KMS-11 (cell line): Measurements from ENCODE around the gene TMEM107.

Experiments
- H2AFZ ChIP-seq: fragments of 200-600 bp; sonication (generic); 2 replicates; pipeline ENCODE4 v1.6.1; 2016; ENCODE audit warnings: antibody characterized with exemption, mixed run types, low read depth
- H3K27ac ChIP-seq: fragments of 200-600 bp; sonication (generic); 2 replicates; pipeline ENCODE4 v1.6.1; 2016; ENCODE audit warnings: mild to moderate bottlenecking, mixed run types
- H3K27me3 ChIP-seq: fragments of 200-600 bp; sonication (generic); 2 replicates; pipeline ENCODE4 v1.6.1; 2017; ENCODE audit warnings: mild to moderate bottlenecking, low read depth, mixed run types, moderate library complexity; ENCODE audit not compliant: insufficient read depth
- H3K36me3 ChIP-seq: fragments of 200-600 bp; sonication (generic); 2 replicates; pipeline ENCODE4 v1.6.1; 2017; ENCODE audit warnings: mild to moderate bottlenecking, mixed run types; ENCODE audit not compliant: insufficient read depth
- H3K4me1 ChIP-seq: fragments of 200-600 bp; sonication (generic); 2 replicates; pipeline ENCODE4 v1.6.1; 2016; ENCODE audit warnings: mild to moderate bottlenecking, low read depth, mixed run types; ENCODE audit not compliant: poor library complexity, severe bottlenecking
- H3K4me2 ChIP-seq: fragments of 200-600 bp; sonication (generic); 2 replicates; pipeline ENCODE4 v1.7.0; 2016; ENCODE audit warnings: mild to moderate bottlenecking, mixed run types
- H3K4me3 ChIP-seq: fragments of 200-600 bp; sonication (generic); IDR thresholded peaks from 2 replicates; pipeline ENCODE4 v1.6.1; 2017; ENCODE audit warnings: low read depth, low read length, mixed read lengths; ENCODE audit not compliant: insufficient read depth
- H3K79me2 ChIP-seq: fragments of 200-600 bp; sonication (generic); 2 replicates; pipeline ENCODE4 v1.6.1; 2016; ENCODE audit warnings: low read depth, mixed run types; ENCODE audit not compliant: insufficient read depth
- H3K9ac ChIP-seq: fragments of 200-600 bp; sonication (generic); 2 replicates; pipeline ENCODE4 v1.6.1; 2016; ENCODE audit warnings: mild to moderate bottlenecking, mixed run types
- H4K20me1 ChIP-seq: fragments of 200-600 bp; sonication (generic); 2 replicates; pipeline ENCODE4 v1.6.1; 2016; ENCODE audit warnings: mild to moderate bottlenecking, mixed run types; ENCODE audit not compliant: insufficient read depth
- CTCF ChIP-seq: fragments of 200-600 bp; sonication (generic); conservative IDR thresholded peaks from 2 replicates; pipeline ENCODE4 v1.6.1; 2017; ENCODE audit warnings: low read depth, mild to moderate bottlenecking, antibody characterized with exemption, low read length, moderate library complexity, mixed read lengths

The TMEM107 gene

GRCh38 chr17:8147141-8147804 lies 28.9 kb downstream of the TMEM107 start:
- H3K27me3 ChIP-seq = no peaks in the 10 kb centered on the region
- no peaks in the 10 kb centered on the region for H3K4me1 ChIP-seq
- H3K36me3 ChIP-seq = no peaks in the 10 kb centered on the region
- no peak overlapping the region for H2AFZ ChIP-seq
- H3K27ac ChIP-seq = no peak overlapping the region
- no peak overlapping the region for H3K4me3 ChIP-seq
- no peaks in the 10 kb centered on the region for H4K20me1 ChIP-seq
- H3K79me2 ChIP-seq = no peaks in the 10 kb centered on the region
- TF ChIP-seq CTCF = no peak
- no peak overlapping the region for H3K9ac ChIP-seq
- no peak overlapping the region for H3K4me2 ChIP-seq

GRCh38 chr17:8146381-8147140 lies 29.6 kb downstream of the TMEM107 start:
- Histone ChIP-seq H2AFZ (no peak overlapping the region), H3K9ac (no peak overlapping the region), H3K27ac (no peak overlapping the region), H3K27me3 (no peaks in the 10 kb centered on the region), H3K4me3 (no peak overlapping the region), H3K4me2 (no peak overlapping the region), H3K79me2 (no peaks in the 10 kb centered on the region), H3K4me1 (no peaks in the 10 kb centered on the region), H3K36me3 (no peaks in the 10 kb centered on the region), H4K20me1 (no peaks in the 10 kb centered on the region)
- no peak for TF ChIP-seq CTCF

- H3K36me3 ChIP-seq = no peaks in the 10 kb centered on the region
- no peaks in the 10 kb centered on the region for H4K20me1 ChIP-seq
Measured at GRCh38 chr17:8145811-8146210, 30.4 kb downstream of the TMEM107 start.

More at GRCh38 chr17:8145811-8146210, 30.4 kb downstream of the TMEM107 start:
- Histone ChIP-seq H3K27me3 (no peaks in the 10 kb centered on the region), H3K4me3 (no peak overlapping the region), H3K79me2 (no peaks in the 10 kb centered on the region), H3K4me1 (no peaks in the 10 kb centered on the region), H3K9ac (no peak overlapping the region), H3K27ac (no peak overlapping the region), H2AFZ (no peak overlapping the region), H3K4me2 (no peak overlapping the region)
- TF ChIP-seq CTCF = no peak
